GM13977 (cell line): ENCODE measurements around the gene SIL1.
A peak's percentile ranks its signal among the peaks of the same experiment; 100 is the strongest.
"Not testable (repeated sequence)": the region's sequence is repeated elsewhere in the genome, so short reads cannot be mapped to it uniquely, and the experiment has no call there.

Source experiments
- DNase-seq: peaks from one replicate; pipeline ENCODE4 v3.0.0; 2012; ENCODE audit warnings: low spot score
- in situ Hi-C: fragments of 300-500 bp; cut with MboI; formaldehyde crosslinking; loops from one replicate; pipeline ENCODE4 v1.12.0; 2022; ENCODE audit warnings: low sequenced_read_pairs, low pct_unique_long_range_greater_than_20kb, mixed read lengths, inconsistent platforms; ENCODE audit not compliant: unreplicated experiment
- TF ChIP-seq, protein P1 (sequence below): IDR thresholded peaks from 2 replicates; pipeline ENCODE4 v1.5.1; 2012; ENCODE audit warnings: mild to moderate bottlenecking, control low read depth; ENCODE audit not compliant: insufficient read depth; ENCODE audit errors: extremely low read depth, missing control alignments

The SIL1 gene

DNA sequence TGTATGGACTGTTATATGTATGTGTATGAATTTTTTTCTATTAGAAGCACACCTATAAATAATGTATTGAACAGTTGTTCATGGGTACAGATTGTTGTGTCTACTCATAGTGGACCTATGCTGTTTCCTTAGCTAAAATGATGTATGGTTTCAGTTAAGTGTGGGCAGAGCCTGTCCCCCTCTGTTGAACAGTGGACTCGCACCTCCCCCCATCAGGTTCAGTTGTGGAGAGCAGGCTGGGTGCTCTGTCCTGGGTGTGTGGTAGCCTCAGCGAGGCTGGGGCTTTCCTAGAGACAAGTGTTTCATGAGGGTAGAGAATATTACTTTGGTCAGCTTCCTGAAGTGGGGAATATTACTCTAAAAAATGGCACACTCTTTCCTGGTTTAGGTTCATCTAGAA lies 275.7 kb downstream of the SIL1 start:
- in situ Hi-C loops, result no loop called here
- DNase-seq, result peak; percentile 67
- TF ChIP-seq, protein P1, sequence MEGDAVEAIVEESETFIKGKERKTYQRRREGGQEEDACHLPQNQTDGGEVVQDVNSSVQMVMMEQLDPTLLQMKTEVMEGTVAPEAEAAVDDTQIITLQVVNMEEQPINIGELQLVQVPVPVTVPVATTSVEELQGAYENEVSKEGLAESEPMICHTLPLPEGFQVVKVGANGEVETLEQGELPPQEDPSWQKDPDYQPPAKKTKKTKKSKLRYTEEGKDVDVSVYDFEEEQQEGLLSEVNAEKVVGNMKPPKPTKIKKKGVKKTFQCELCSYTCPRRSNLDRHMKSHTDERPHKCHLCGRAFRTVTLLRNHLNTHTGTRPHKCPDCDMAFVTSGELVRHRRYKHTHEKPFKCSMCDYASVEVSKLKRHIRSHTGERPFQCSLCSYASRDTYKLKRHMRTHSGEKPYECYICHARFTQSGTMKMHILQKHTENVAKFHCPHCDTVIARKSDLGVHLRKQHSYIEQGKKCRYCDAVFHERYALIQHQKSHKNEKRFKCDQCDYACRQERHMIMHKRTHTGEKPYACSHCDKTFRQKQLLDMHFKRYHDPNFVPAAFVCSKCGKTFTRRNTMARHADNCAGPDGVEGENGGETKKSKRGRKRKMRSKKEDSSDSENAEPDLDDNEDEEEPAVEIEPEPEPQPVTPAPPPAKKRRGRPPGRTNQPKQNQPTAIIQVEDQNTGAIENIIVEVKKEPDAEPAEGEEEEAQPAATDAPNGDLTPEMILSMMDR, result peak; percentile 31

DNA sequence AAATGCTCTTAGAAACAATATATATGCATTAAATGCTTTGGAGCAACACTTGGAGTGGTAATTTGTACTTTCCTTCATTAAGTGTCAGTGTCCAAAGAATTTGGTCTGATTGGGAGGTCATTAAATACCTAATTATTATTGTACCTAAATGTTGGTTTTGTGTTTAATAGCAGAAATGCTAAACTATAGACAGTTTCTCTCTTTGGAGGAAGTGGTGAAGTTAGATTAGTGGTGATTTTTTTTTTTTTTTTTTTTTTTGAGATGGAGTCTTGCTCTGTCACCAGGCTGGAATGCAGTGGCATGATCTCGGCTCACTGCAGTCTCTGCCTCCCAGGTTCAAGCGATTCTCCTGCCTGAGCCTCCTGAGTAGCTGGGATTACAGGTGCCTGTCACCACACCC lies 276.8 kb downstream of the SIL1 start:
- in situ Hi-C loops, DNase-seq: not testable (repeated sequence)

DNA sequence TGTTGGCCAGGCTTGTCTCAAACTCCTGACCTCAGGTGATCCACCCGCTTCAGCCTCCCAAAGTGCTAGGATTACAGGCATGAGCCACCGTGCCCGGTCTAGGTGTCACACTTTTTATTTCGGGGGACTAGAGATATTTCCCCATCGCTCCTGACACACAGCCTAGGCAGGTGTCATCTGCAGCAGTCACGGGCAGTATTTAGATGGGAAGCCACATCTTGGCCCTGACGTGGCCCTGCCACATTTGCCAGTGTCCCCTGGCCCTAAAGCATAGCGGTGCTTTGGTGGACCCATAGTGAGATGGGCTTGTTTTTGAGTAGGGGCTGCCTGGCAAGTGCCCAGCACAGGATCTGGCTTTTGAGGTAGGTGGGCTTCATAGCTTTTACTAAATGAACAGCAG lies 278.0 kb downstream of the SIL1 start:
- in situ Hi-C loops, result no loop called here
- TF ChIP-seq, protein P1, result no peak
- no peak for DNase-seq

DNA sequence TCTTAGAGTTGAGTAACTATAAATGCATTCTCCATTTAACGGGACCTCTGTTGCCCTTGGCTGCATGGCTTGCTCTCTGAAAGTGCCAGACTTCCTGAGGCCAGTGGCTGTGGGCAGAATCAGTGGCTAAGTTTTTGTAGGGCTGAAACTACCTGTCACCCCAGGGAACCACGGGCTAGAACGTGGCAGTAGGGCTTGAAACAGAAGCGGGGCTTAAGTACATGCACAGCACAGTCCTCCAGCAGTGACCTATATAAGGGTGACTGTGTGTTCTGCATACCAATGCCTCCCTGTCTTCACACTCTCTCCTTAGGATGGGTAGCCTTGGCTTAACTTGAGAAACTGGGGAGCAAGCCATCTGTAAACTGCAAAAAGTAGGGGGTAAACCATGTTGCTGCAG lies 279.5 kb downstream of the SIL1 start:
- in situ Hi-C loops, result no loop called here
- DNase-seq, result no peak
- TF ChIP-seq, protein P1, result no peak

DNA sequence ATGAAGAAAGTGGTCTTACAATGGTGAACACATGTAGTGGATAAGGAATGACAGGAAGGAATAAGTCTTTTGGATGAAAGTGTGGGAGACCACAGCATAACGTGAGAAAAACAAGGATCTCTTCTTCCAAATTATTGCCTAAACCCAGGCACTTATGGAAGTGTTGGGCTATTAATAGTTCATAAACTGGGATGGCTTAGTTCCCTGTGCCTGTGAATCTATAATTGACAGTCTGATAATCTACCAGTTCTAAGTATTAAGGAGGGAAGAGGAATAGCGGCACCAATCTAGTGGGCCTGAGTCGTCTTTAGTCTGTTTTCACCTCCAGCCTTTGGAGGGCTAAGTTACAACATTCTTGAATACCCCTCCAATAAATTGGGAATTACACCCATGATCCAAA lies 283.8 kb downstream of the SIL1 start:
- no peak for DNase-seq
- in situ Hi-C loops, result no loop called here

DNA sequence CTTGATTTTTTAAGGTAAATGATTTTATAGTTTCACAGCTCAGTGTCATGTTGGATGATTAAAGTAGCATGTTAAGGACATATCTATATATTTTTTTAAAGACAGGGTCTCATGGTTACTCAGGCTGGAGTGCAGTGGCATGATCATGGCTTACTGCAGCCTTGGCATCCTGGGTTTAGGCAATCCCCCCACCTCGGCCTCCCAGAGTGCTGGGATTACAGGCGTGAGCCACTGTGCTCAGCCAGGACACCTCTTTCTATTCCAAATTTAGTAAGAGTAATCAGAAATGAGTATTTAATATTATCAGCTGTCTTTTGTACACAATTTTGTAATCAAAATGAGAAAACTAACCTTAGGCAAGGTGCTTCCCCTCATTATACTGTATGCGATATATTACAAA lies 284.4 kb downstream of the SIL1 start:
- TF ChIP-seq, protein P1, result no peak
- in situ Hi-C loops, result no loop called here
- no peak for DNase-seq

More for the DNA sequence above, 283.8 kb downstream of the SIL1 start:
- TF ChIP-seq, protein P1, result no peak

DNA sequence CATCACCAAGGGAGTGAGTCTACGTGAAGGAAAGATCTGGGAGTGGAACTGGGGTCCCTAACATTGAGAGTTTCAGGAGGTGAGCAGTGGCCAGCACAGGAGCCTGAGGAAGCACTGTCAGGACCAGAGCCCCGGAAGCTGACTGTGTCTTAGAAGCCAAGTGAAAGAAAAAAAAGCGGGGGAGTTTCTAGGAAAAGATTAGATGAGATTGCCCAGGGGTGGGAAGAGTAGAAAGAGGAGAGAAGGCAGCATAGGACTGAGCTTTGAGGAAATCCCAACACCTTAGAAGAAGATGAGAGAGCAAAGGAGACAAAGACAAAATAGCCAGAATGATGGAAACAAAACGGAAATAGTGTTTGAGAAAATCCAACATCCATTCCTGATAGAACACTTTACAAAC lies 286.1 kb downstream of the SIL1 start:
- TF ChIP-seq, protein P1, result no peak
- in situ Hi-C loops, result no loop called here
- no peak for DNase-seq

DNA sequence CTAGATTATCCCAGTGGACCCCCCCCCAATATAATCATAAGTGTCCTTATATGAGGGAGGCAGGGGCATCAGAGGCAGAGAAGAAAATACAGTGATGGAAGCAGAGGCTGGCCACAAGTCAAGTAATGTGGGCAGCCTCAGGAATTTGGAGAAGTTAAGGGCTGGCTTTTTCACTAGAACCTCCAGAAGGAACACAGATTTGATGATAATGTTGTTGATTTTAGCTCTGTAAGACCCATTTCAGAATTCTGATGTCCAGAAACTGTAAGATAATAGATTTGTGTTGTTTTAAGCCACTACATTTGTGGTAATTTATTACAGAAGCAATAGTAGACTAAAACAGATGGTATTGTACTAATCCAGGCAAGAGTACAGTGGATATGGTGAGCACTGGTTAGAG lies 286.7 kb downstream of the SIL1 start:
- no peak for DNase-seq
- in situ Hi-C loops, result no loop called here
- TF ChIP-seq, protein P1, result no peak
